ENCODE results near the gene ABCD4. TPM values are rescaled to one million over a fixed set of nuclear protein-coding genes. Genes with fewer than 3 reads are reported as not detected.

ABCD4 gene
- total RNA-seq, 1 experiment from 2014 or later: 72.4 TPM

GRCh38 chr14:74267588-74267987, 35.1 kb downstream of the ABCD4 start:
- Mint-ChIP-seq H3K27me3 (ENCODE audit: unreplicated experiment) (no peaks in the 10 kb centered on the region), H3K27ac (ENCODE audit: unreplicated experiment) (no peak overlapping the region), H3K9me3 (ENCODE audit: low read depth, unreplicated experiment) (no peaks in the 10 kb centered on the region), H3K36me3 (ENCODE audit: insufficient read depth, unreplicated experiment) (no peaks in the 10 kb centered on the region), H3K4me3 (ENCODE audit: low read depth, unreplicated experiment) (no peak overlapping the region), H3K4me1 (ENCODE audit: low read depth, unreplicated experiment) (peaks cover 14% of the 10 kb centered on the region)
- DNase-seq: no peak
- no TSS peak for BruUV-seq (replicated peaks)
- TF ChIP-seq CTCF (IDR thresholded peaks at IDR 0.05; ENCODE audit: unreplicated experiment): no peak
- CTCF ChIA-PET: no interaction called here
- intact Hi-C loops (cut with micrococcal nuclease; ENCODE audit: unreplicated experiment): no loop called here

- BruUV-seq (replicated peaks): no TSS peak
- no peak for TF ChIP-seq CTCF (IDR thresholded peaks at IDR 0.05; ENCODE audit: unreplicated experiment)
- Mint-ChIP-seq H3K27me3 (ENCODE audit: unreplicated experiment) (peaks cover 7% of the 10 kb centered on the region), H3K4me3 (ENCODE audit: low read depth, unreplicated experiment) (peak overlapping the region; percentile 27), H3K9me3 (ENCODE audit: low read depth, unreplicated experiment) (no peaks in the 10 kb centered on the region), H3K36me3 (ENCODE audit: insufficient read depth, unreplicated experiment) (no peaks in the 10 kb centered on the region), H3K27ac (ENCODE audit: unreplicated experiment) (peak overlapping the region; percentile 80), H3K4me1 (ENCODE audit: low read depth, unreplicated experiment) (peaks cover 14% of the 10 kb centered on the region)
- peak; percentile 27 for DNase-seq
- intact Hi-C loops (cut with micrococcal nuclease; ENCODE audit: unreplicated experiment): no loop called here
- CTCF ChIA-PET: no interaction called here
Measured at GRCh38 chr14:74265301-74265965, 37.3 kb downstream of the ABCD4 start.

GRCh38 chr14:74263921-74264320, 38.8 kb downstream of the ABCD4 start:
- TF ChIP-seq CTCF (IDR thresholded peaks at IDR 0.05; ENCODE audit: unreplicated experiment): no peak
- Mint-ChIP-seq H3K36me3 (ENCODE audit: insufficient read depth, unreplicated experiment) (no peaks in the 10 kb centered on the region), H3K4me1 (ENCODE audit: low read depth, unreplicated experiment) (peaks cover 14% of the 10 kb centered on the region), H3K9me3 (ENCODE audit: low read depth, unreplicated experiment) (no peaks in the 10 kb centered on the region), H3K27me3 (ENCODE audit: unreplicated experiment) (peaks cover 17% of the 10 kb centered on the region), H3K4me3 (ENCODE audit: low read depth, unreplicated experiment) (no peak overlapping the region), H3K27ac (ENCODE audit: unreplicated experiment) (no peak overlapping the region)
- CTCF ChIA-PET: no interaction called here
- intact Hi-C loops (cut with micrococcal nuclease; ENCODE audit: unreplicated experiment): no loop called here
- BruUV-seq (replicated peaks): no TSS peak
- DNase-seq: no peak

- H3K4me3 Mint-ChIP-seq (ENCODE audit: low read depth, unreplicated experiment): no peak overlapping the region
- no peak overlapping the region for H3K27ac Mint-ChIP-seq (ENCODE audit: unreplicated experiment)
- DNase-seq: no peak
- H3K27me3 Mint-ChIP-seq (ENCODE audit: unreplicated experiment): peaks cover 23% of the 10 kb centered on the region
- TF ChIP-seq CTCF (IDR thresholded peaks at IDR 0.05; ENCODE audit: unreplicated experiment): no peak
- H3K36me3 Mint-ChIP-seq (ENCODE audit: insufficient read depth, unreplicated experiment): no peaks in the 10 kb centered on the region
- peaks cover 14% of the 10 kb centered on the region for H3K4me1 Mint-ChIP-seq (ENCODE audit: low read depth, unreplicated experiment)
- no TSS peak for BruUV-seq (replicated peaks)
- no peaks in the 10 kb centered on the region for H3K9me3 Mint-ChIP-seq (ENCODE audit: low read depth, unreplicated experiment)
- CTCF ChIA-PET: interaction anchor here (0.7 kb wide), 1 partner anchor 900 kb away, joined by 4 read pairs; no protein-coding TSS in a partner anchor
- intact Hi-C loops (cut with micrococcal nuclease; ENCODE audit: unreplicated experiment): no loop called here
Measured at GRCh38 chr14:74263181-74263580, 39.6 kb downstream of the ABCD4 start.
